Osteoblast (primary cell): Measurements from ENCODE around the gene BPIFB3. TPM values are rescaled to one million over a fixed set of nuclear protein-coding genes. Genes with fewer than 3 reads are reported as not detected.

ENCODE experiments used
- DNase-seq: peaks from one replicate; pipeline ENCODE4 v3.0.0; 2011; ENCODE audit warnings: low spot score, mixed read lengths; ENCODE audit not compliant: insufficient read length; ENCODE audit errors: missing footprints
- H2AFZ ChIP-seq: 2 replicates; pipeline ENCODE4 v1.6.0; 2011; ENCODE audit warnings: mild to moderate bottlenecking, low read length
- H3K27ac ChIP-seq: 2 replicates; pipeline ENCODE4 v1.5.1; 2011; ENCODE audit warnings: mild to moderate bottlenecking, low read depth, low read length, moderate library complexity
- H3K27me3 ChIP-seq: 2 replicates; pipeline ENCODE4 v1.6.0; 2012; ENCODE audit warnings: mild to moderate bottlenecking, control low read depth, inconsistent platforms, low read length, moderate library complexity; ENCODE audit not compliant: insufficient read depth
- H3K36me3 ChIP-seq: 2 replicates; pipeline ENCODE4 v1.5.1; 2011; ENCODE audit warnings: mild to moderate bottlenecking, low read length, control low read depth, moderate library complexity; ENCODE audit not compliant: insufficient read depth
- H3K4me1 ChIP-seq: 2 replicates; pipeline ENCODE4 v1.5.1; 2011; ENCODE audit warnings: mild to moderate bottlenecking, low read length, control low read depth, moderate library complexity; ENCODE audit not compliant: insufficient read depth
- H3K4me2 ChIP-seq: 2 replicates; pipeline ENCODE4 v1.6.0; 2011; ENCODE audit warnings: mild to moderate bottlenecking, low read length; ENCODE audit not compliant: insufficient read depth
- H3K4me3 ChIP-seq: fragments of 200-600 bp; sonication (generic); 3 replicates; pipeline ENCODE4 v1.5.1; 2012; ENCODE audit warnings: mild to moderate bottlenecking, low read length, inconsistent platforms; ENCODE audit not compliant: insufficient read depth
- H3K79me2 ChIP-seq: 2 replicates; pipeline ENCODE4 v1.6.0; 2012; ENCODE audit warnings: mild to moderate bottlenecking, low read length, control low read depth, inconsistent platforms; ENCODE audit not compliant: insufficient read depth
- H3K9me3 ChIP-seq: 2 replicates; pipeline ENCODE4 v1.5.1; 2011; ENCODE audit warnings: low read depth, low read length, control low read depth
- H4K20me1 ChIP-seq: 2 replicates; pipeline ENCODE4 v1.6.0; 2012; ENCODE audit warnings: mild to moderate bottlenecking, low read length, control low read depth; ENCODE audit not compliant: insufficient read depth
- total RNA-seq: library from RNA; depleted of rRNA; stranded (reverse); fragments of >200 nt; gene quantifications from 2 replicates; pipeline ENCODE4 v1.2.3, GENCODE V29; 2012
- TF ChIP-seq, protein P1 (sequence below): IDR thresholded peaks from 2 replicates; pipeline ENCODE4 v1.5.1; 2011; ENCODE audit warnings: mild to moderate bottlenecking, low read depth, low read length, moderate library complexity; ENCODE audit errors: extremely low read depth

Gene BPIFB3
- total RNA-seq, 1 donor, result not detected

DNA sequence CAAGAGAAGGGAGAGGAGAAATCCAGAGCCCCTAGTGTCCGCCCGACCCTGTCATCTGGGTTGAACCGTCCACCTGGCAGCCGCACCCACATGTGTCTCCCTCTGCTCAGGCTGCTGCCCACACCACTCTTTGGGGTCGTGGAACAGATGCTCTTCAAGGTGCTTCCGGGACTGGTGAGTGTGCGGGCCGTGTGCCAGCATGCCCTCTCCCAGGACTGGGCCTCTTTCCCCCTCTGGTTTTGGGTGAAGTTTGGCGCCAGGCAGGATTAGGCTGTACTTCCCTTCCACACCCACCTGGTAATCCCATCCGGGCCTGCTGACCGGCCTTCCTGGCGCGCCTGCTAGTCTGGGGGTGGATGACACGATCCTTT is 7.9 kb downstream of the BPIFB3 start:
- Histone ChIP-seq H3K36me3 (no peaks in the 10 kb centered on the region), H3K79me2 (no peaks in the 10 kb centered on the region), H2AFZ (no peak overlapping the region), H4K20me1 (no peaks in the 10 kb centered on the region), H3K4me1 (no peaks in the 10 kb centered on the region), H3K9me3 (no peaks in the 10 kb centered on the region), H3K4me2 (no peak overlapping the region), H3K27ac (no peak overlapping the region), H3K4me3 (no peak overlapping the region), H3K27me3 (no peaks in the 10 kb centered on the region)
- TF ChIP-seq, protein P1, sequence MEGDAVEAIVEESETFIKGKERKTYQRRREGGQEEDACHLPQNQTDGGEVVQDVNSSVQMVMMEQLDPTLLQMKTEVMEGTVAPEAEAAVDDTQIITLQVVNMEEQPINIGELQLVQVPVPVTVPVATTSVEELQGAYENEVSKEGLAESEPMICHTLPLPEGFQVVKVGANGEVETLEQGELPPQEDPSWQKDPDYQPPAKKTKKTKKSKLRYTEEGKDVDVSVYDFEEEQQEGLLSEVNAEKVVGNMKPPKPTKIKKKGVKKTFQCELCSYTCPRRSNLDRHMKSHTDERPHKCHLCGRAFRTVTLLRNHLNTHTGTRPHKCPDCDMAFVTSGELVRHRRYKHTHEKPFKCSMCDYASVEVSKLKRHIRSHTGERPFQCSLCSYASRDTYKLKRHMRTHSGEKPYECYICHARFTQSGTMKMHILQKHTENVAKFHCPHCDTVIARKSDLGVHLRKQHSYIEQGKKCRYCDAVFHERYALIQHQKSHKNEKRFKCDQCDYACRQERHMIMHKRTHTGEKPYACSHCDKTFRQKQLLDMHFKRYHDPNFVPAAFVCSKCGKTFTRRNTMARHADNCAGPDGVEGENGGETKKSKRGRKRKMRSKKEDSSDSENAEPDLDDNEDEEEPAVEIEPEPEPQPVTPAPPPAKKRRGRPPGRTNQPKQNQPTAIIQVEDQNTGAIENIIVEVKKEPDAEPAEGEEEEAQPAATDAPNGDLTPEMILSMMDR, result no peak
- DNase-seq, result no peak

DNA sequence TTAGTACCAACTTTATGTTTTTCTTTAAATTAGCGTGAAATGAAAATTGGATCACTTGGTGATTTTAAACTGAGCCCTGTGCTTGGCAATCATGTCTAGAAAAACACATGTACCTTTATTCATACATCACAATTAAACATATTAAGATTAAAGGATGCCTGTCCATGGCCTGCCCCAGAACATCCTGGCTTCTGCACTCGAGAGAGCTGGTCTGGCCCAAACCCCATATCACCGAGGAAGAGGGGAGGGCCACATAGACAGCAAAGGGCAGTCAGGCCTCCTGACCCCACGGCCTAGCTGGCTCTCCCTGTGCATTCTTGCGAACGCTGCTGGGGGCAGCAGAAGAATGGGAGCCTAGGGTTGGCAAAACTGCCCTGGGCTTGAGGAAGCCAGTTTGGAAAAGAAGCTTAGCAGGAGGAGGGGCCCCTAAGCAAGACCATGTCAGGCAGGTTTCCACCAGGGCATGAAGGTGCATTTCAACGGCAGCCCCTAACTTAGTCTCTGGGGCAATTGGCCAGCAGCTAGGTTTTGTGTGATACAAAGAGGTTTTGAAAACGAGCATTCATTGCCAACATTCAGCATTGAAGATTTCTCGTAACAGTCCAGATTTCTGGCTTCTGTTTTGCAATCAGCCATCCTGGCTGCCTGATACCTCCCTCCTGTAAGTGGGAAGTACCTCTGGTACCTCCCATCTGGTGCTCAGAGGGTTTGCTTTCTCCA is 8.6 kb downstream of the BPIFB3 start:
- peak; percentile 47 for DNase-seq
- no peak overlapping the region for H2AFZ ChIP-seq
- no peaks in the 10 kb centered on the region for H3K9me3 ChIP-seq
- no peaks in the 10 kb centered on the region for H3K36me3 ChIP-seq
- no peak overlapping the region for H3K4me2 ChIP-seq
- no peaks in the 10 kb centered on the region for H3K27me3 ChIP-seq
- TF ChIP-seq, protein P1, result no peak
- no peaks in the 10 kb centered on the region for H3K4me1 ChIP-seq
- no peak overlapping the region for H3K4me3 ChIP-seq
- H4K20me1 ChIP-seq, result no peaks in the 10 kb centered on the region
- no peak overlapping the region for H3K27ac ChIP-seq
- H3K79me2 ChIP-seq, result no peaks in the 10 kb centered on the region

DNA sequence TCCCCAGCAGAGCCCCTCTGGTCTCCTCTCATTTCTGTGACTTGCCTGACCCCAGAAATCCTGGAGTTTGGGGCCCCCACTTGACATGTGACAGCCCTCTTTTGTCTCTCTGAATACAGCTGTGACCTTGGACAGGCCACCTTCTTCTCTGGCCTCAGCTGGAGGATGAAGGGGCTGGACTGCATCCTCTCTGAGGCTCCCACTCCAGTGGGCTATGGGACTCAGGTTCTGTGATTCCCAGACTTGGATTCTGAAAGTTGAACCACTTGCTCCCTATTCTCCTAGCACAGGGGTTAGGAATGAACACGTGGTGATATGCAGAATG is 9.1 kb downstream of the BPIFB3 start:
- H3K4me1 ChIP-seq, result no peaks in the 10 kb centered on the region
- H3K36me3 ChIP-seq, result no peaks in the 10 kb centered on the region
- DNase-seq, result no peak
- no peak overlapping the region for H2AFZ ChIP-seq
- H3K27me3 ChIP-seq, result no peaks in the 10 kb centered on the region
- H3K27ac ChIP-seq, result no peak overlapping the region
- no peak overlapping the region for H3K4me3 ChIP-seq
- H3K9me3 ChIP-seq, result no peaks in the 10 kb centered on the region
- TF ChIP-seq, protein P1, result no peak
- H3K79me2 ChIP-seq, result no peaks in the 10 kb centered on the region
- no peaks in the 10 kb centered on the region for H4K20me1 ChIP-seq
- no peak overlapping the region for H3K4me2 ChIP-seq

DNA sequence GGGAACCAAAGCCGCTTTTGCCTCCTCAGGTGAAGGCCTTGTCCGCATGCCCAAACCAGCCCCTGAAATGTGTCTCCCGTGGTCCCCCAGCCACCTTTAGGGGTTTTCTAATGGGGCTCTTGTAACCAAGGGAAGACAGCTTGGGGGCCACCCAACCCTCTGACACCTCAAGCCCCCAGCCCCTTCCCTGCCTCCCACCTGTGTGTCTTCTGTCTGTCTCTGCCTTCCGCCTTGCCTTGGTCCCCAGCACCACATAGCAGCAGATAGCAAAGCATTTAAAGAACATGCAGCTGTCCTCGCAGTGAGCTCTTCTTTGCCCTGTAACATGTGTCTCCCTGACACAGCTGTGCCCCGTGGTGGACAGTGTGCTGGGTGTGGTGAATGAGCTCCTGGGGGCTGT is 9.6 kb downstream of the BPIFB3 start:
- Histone ChIP-seq H3K4me3 (no peak overlapping the region), H3K4me1 (no peaks in the 10 kb centered on the region), H3K36me3 (no peaks in the 10 kb centered on the region), H3K9me3 (no peaks in the 10 kb centered on the region), H2AFZ (no peak overlapping the region), H4K20me1 (no peaks in the 10 kb centered on the region), H3K27me3 (no peaks in the 10 kb centered on the region), H3K27ac (no peak overlapping the region), H3K4me2 (no peak overlapping the region), H3K79me2 (no peaks in the 10 kb centered on the region)
- peak; percentile 46 for DNase-seq
- TF ChIP-seq, protein P1, result no peak
